ENCODE results near the gene IHH. TPM values are rescaled to one million over a fixed set of nuclear protein-coding genes. Genes with fewer than 3 reads are reported as not detected.

IHH gene
- total and polyA plus RNA-seq, 2 of the 8 experiments (the other 6 are each of a cell fraction or from before 2014, with no cell fraction given) = 0.03 TPM; not detected in 1

DNA sequence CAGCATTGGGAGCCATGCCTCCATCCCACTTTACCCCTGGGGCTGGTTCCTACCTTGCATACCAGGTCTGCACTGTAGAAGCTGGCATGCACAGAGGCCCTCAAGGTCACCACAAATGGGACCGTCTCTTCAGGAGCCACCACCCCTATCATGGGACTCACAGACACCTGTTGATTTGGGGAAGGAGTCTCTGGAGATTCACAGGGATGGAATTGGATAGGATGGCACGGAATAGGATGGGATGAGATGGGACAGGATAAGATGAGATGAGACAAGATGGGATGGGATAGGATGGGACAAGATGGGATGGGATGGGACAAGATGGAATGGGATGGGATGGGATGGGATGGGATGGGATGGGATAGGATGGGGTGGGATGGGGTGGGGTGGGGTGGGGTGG, 51.4 kb downstream of the IHH start:
- Histone ChIP-seq H4K8ac (ENCODE audit: extremely low read depth, insufficient read depth, low read length) (no peak overlapping the region), H2BK120ac (replicated peaks; ENCODE audit: low read depth, low read length) (no peak overlapping the region), H3K4me1 (replicated peaks in 1 of 4; ENCODE audit: control insufficient read depth in 3 of 4, insufficient read depth in 4 of 4, low read length in 3 of 4) (no peaks in the 10 kb centered on the region), H2BK20ac (ENCODE audit: low read length) (no peak overlapping the region), H3K4me3 (ENCODE audit: extremely low read depth in 1 of 4, insufficient read depth in 2 of 4, low read depth in 3 of 4, low read length in 4 of 4) (no peak overlapping the region), H2AK5ac (ENCODE audit: low read depth, low read length) (no peak overlapping the region), H3K14ac (ENCODE audit: insufficient read length) (no peak overlapping the region), H3K9me3 (ENCODE audit: insufficient read depth in 2 of 2, low read depth in 1 of 2, low read length in 1 of 2) (no peaks in the 10 kb centered on the region), H3K27me3 (replicated peaks in 1 of 4; ENCODE audit: control insufficient read depth in 3 of 4, extremely low read depth in 1 of 4, insufficient read depth in 3 of 4, low read length in 3 of 4) (peaks cover 4 to 24% (median 16%) of the 10 kb centered on the region in 4 experiments), H2BK15ac (ENCODE audit: low read length) (no peak overlapping the region), H2BK5ac (ENCODE audit: low read depth, low read length) (no peak overlapping the region), H3K27ac (ENCODE audit: low read depth, low read length) (no peak overlapping the region), H3K9ac (replicated peaks in 1 of 4; ENCODE audit: extremely low read depth in 1 of 4, low read depth in 3 of 4, low read length in 3 of 4) (no peak overlapping the region), H4K20me1 (replicated peaks in 1 of 2; ENCODE audit: control insufficient read depth in 1 of 2, insufficient read depth in 2 of 2, low read length in 2 of 2) (no peaks in the 10 kb centered on the region), H2AFZ (ENCODE audit: low read length) (no peak overlapping the region), H3K18ac (ENCODE audit: extremely low read depth, low read length) (no peak overlapping the region), H3K23ac (ENCODE audit: insufficient read length) (no peak overlapping the region), H3K4ac (replicated peaks; ENCODE audit: insufficient read length, low read depth, low read length) (no peak overlapping the region), H3K36me3 (ENCODE audit: control insufficient read depth in 2 of 4, insufficient read depth in 4 of 4, low read length in 3 of 4) (no peaks in the 10 kb centered on the region), H3K56ac (replicated peaks; ENCODE audit: insufficient read length, low read depth, low read length) (no peak overlapping the region), H4K91ac (replicated peaks; ENCODE audit: insufficient read length, low read length) (no peak overlapping the region), H3K23me2 (ENCODE audit: low read depth, low read length) (no peaks in the 10 kb centered on the region), H3K79me2 (ENCODE audit: control insufficient read depth in 1 of 2, insufficient read depth in 2 of 2, low read length in 2 of 2) (no peaks in the 10 kb centered on the region), H4K5ac (ENCODE audit: insufficient read length, low read depth, low read length) (no peak overlapping the region), H3K4me2 (ENCODE audit: insufficient read depth in 1 of 2, low read depth in 2 of 2, low read length in 2 of 2) (no peak overlapping the region), H2BK12ac (ENCODE audit: low read depth, low read length) (no peak overlapping the region), H3K79me1 (ENCODE audit: low read depth, low read length) (no peaks in the 10 kb centered on the region)
- DNase-seq (ENCODE audit: low read depth in 1 of 2, low spot score in 2 of 2) = no peak
- WGBS, 2 experiments (ENCODE audit: extremely low coverage in 1 of 2, insufficient coverage in 1 of 2, insufficient read length in 1 of 2, insufficient replicate concordance in 2 of 2, low coverage in 1 of 2, low lambda C conversion rate in 2 of 2, missing lambda C conversion rate in 1 of 2) = 67% methylated on average over 2 of the region's 2 CpGs; no CpG with 5 or more reads in 1 of the 2 experiments
- POLR2A ChIA-PET (ENCODE audit: partially characterized antibody) = interaction anchor here (1.5 kb wide), 1 partner anchor 11 kb away, joined by 3 read pairs; no protein-coding TSS in a partner anchor
- no peak for FAIRE-seq
- no peak for TF ChIP-seq TBP (IDR thresholded peaks at IDR 0.05; ENCODE audit: low read depth, low read length)
- TF ChIP-seq GTF2F1 (IDR thresholded peaks at IDR 0.05; ENCODE audit: borderline replicate concordance, low read depth, low read length) = no peak
- TF ChIP-seq MAFK (IDR thresholded peaks at IDR 0.05; ENCODE audit: low read depth, low read length) = no peak
- CTCF ChIA-PET (ENCODE audit: partially characterized antibody) = interaction anchor here (0.7 to 14.7 kb wide), 18 partner anchors 7 to 326 kb away, joined by 3 to 154 read pairs (median 16); partner anchors contain the start of genes CRYBA2 and IHH

MicroRNAs encoded within 50 kb of the gene (microRNA counts, 767-probe panel; counts per million panel counts)
- 879 counts per million, percentile 95 among the panel's probes with 10 or more counts for microRNA hsa-miR-3131

Small RNA genes within 50 kb of the gene (microRNA-seq; reads per million reads assigned to microRNA genes)
- 0 to 0.41 reads per million in 2 experiments for gene MIR3131 (ENCODE audit: borderline microRNAs expressed in 2 of 2, borderline number of aligned reads in 2 of 2, borderline replicate concordance in 1 of 2)

Small RNA genes within 50 kb of the gene (small RNA-seq; reads per million reads assigned to genes)
- 1.0 reads per million for gene MIR3131 (ENCODE audit: insufficient read depth)
- not detected for gene RN7SL764P (ENCODE audit: insufficient read depth)

Other genes starting within 250 kb of the IHH start
- not detected in 2 replicates for gene PRKAG3, start 229.1 kb downstream of the IHH start, total RNA-seq (2021; fragmentation: NEBNext Ultra II Directional; extraction: Animal tissue kit (Norgen Biotek cat#: 25700))
- not detected in 2 replicates for gene PRKAG3, start 229.1 kb downstream of the IHH start, polyA plus RNA-seq (2011; rRNA removed)
- not detected in 2 replicates for gene WNT6, start 201.1 kb downstream of the IHH start, total RNA-seq (2021; fragmentation: NEBNext Ultra II Directional; extraction: Animal tissue kit (Norgen Biotek cat#: 25700))
- not detected in 2 replicates for gene WNT6, start 201.1 kb downstream of the IHH start, polyA plus RNA-seq (2011; rRNA removed)
- not detected in 2 replicates for gene WNT10A, start 180.1 kb downstream of the IHH start, total RNA-seq (2021; fragmentation: NEBNext Ultra II Directional; extraction: Animal tissue kit (Norgen Biotek cat#: 25700))
- 0.05 TPM in 1 of 2 replicates, not detected in the other for gene WNT10A, start 180.1 kb downstream of the IHH start, polyA plus RNA-seq (2011; rRNA removed)
- gene CDK5R2, start 101.3 kb downstream of the IHH start, total RNA-seq (2021; fragmentation: NEBNext Ultra II Directional; extraction: Animal tissue kit (Norgen Biotek cat#: 25700)) = not detected in 2 replicates
- 0.14 TPM in 2 replicates for gene CDK5R2, start 101.3 kb downstream of the IHH start, polyA plus RNA-seq (2011; rRNA removed)
- not detected in 2 replicates for gene FEV, start 75.7 kb downstream of the IHH start, total RNA-seq (2021; fragmentation: NEBNext Ultra II Directional; extraction: Animal tissue kit (Norgen Biotek cat#: 25700))
- not detected in 2 replicates for gene FEV, start 75.7 kb downstream of the IHH start, polyA plus RNA-seq (2011; rRNA removed)
- gene CRYBA2, start 67.5 kb downstream of the IHH start, total RNA-seq (2021; fragmentation: NEBNext Ultra II Directional; extraction: Animal tissue kit (Norgen Biotek cat#: 25700)) = not detected in 2 replicates
- gene CRYBA2, start 67.5 kb downstream of the IHH start, polyA plus RNA-seq (2011; rRNA removed) = not detected in 2 replicates
- 0.13 and 0.19 TPM in 2 replicates for gene CFAP65, start 19.4 kb downstream of the IHH start, total RNA-seq (2021; fragmentation: NEBNext Ultra II Directional; extraction: Animal tissue kit (Norgen Biotek cat#: 25700))
- 0.38 and 0.45 TPM in 2 replicates for gene CFAP65, start 19.4 kb downstream of the IHH start, polyA plus RNA-seq (2011; rRNA removed)
- 22.7 and 25.7 TPM in 2 replicates for gene NHEJ1, start 99.9 kb upstream of the IHH start, total RNA-seq (2021; fragmentation: NEBNext Ultra II Directional; extraction: Animal tissue kit (Norgen Biotek cat#: 25700))
- 19.4 and 24.1 TPM in 2 replicates for gene NHEJ1, start 99.9 kb upstream of the IHH start, polyA plus RNA-seq (2011; rRNA removed)
- gene SLC23A3, start 109.1 kb upstream of the IHH start, total RNA-seq (2021; fragmentation: NEBNext Ultra II Directional; extraction: Animal tissue kit (Norgen Biotek cat#: 25700)) = 0.84 and 0.90 TPM in 2 replicates
- gene SLC23A3, start 109.1 kb upstream of the IHH start, polyA plus RNA-seq (2011; rRNA removed) = 0.31 and 0.35 TPM in 2 replicates
- 32.9 and 33.0 TPM in 2 replicates for gene CNPPD1, start 116.0 kb upstream of the IHH start, total RNA-seq (2021; fragmentation: NEBNext Ultra II Directional; extraction: Animal tissue kit (Norgen Biotek cat#: 25700))
- 35.9 and 44.8 TPM in 2 replicates for gene CNPPD1, start 116.0 kb upstream of the IHH start, polyA plus RNA-seq (2011; rRNA removed)
- gene RETREG2, start 117.4 kb upstream of the IHH start, total RNA-seq (2021; fragmentation: NEBNext Ultra II Directional; extraction: Animal tissue kit (Norgen Biotek cat#: 25700)) = 50.2 and 51.3 TPM in 2 replicates
- 66.8 and 67.4 TPM in 2 replicates for gene RETREG2, start 117.4 kb upstream of the IHH start, polyA plus RNA-seq (2011; rRNA removed)
- 16.0 and 16.6 TPM in 2 replicates for gene ZFAND2B, start 145.9 kb upstream of the IHH start, total RNA-seq (2021; fragmentation: NEBNext Ultra II Directional; extraction: Animal tissue kit (Norgen Biotek cat#: 25700))
- gene ZFAND2B, start 145.9 kb upstream of the IHH start, polyA plus RNA-seq (2011; rRNA removed) = 17.9 and 20.2 TPM in 2 replicates
- 44.9 and 49.9 TPM in 2 replicates for gene ABCB6, start 158.0 kb upstream of the IHH start, total RNA-seq (2021; fragmentation: NEBNext Ultra II Directional; extraction: Animal tissue kit (Norgen Biotek cat#: 25700))
- gene ABCB6, start 158.0 kb upstream of the IHH start, polyA plus RNA-seq (2011; rRNA removed) = 50.6 and 65.6 TPM in 2 replicates
- gene ATG9A, start 168.7 kb upstream of the IHH start, total RNA-seq (2021; fragmentation: NEBNext Ultra II Directional; extraction: Animal tissue kit (Norgen Biotek cat#: 25700)) = 43.6 and 43.8 TPM in 2 replicates
- gene ATG9A, start 168.7 kb upstream of the IHH start, polyA plus RNA-seq (2011; rRNA removed) = 66.8 and 82.2 TPM in 2 replicates
- 44.4 and 50.1 TPM in 2 replicates for gene ANKZF1, start 168.9 kb upstream of the IHH start, total RNA-seq (2021; fragmentation: NEBNext Ultra II Directional; extraction: Animal tissue kit (Norgen Biotek cat#: 25700))
- gene ANKZF1, start 168.9 kb upstream of the IHH start, polyA plus RNA-seq (2011; rRNA removed) = 32.5 and 43.7 TPM in 2 replicates
- 3.2 and 3.7 TPM in 2 replicates for gene GLB1L, start 184.5 kb upstream of the IHH start, total RNA-seq (2021; fragmentation: NEBNext Ultra II Directional; extraction: Animal tissue kit (Norgen Biotek cat#: 25700))
- 3.7 and 4.0 TPM in 2 replicates for gene GLB1L, start 184.5 kb upstream of the IHH start, polyA plus RNA-seq (2011; rRNA removed)
- 17.0 and 21.3 TPM in 2 replicates for gene STK16, start 184.6 kb upstream of the IHH start, total RNA-seq (2021; fragmentation: NEBNext Ultra II Directional; extraction: Animal tissue kit (Norgen Biotek cat#: 25700))
- 51.4 and 69.9 TPM in 2 replicates for gene STK16, start 184.6 kb upstream of the IHH start, polyA plus RNA-seq (2011; rRNA removed)
- 0.24 TPM in 1 of 2 replicates, not detected in the other for gene TUBA4B, start 192.3 kb upstream of the IHH start, total RNA-seq (2021; fragmentation: NEBNext Ultra II Directional; extraction: Animal tissue kit (Norgen Biotek cat#: 25700))
- gene TUBA4B, start 192.3 kb upstream of the IHH start, polyA plus RNA-seq (2011; rRNA removed) = 0.08 and 0.25 TPM in 2 replicates
- gene TUBA4A, start 193.0 kb upstream of the IHH start, total RNA-seq (2021; fragmentation: NEBNext Ultra II Directional; extraction: Animal tissue kit (Norgen Biotek cat#: 25700)) = 59.5 and 67.3 TPM in 2 replicates
- gene TUBA4A, start 193.0 kb upstream of the IHH start, polyA plus RNA-seq (2011; rRNA removed) = 172 and 174 TPM in 2 replicates
- gene DNAJB2, start 218.4 kb upstream of the IHH start, total RNA-seq (2021; fragmentation: NEBNext Ultra II Directional; extraction: Animal tissue kit (Norgen Biotek cat#: 25700)) = 26.3 and 33.5 TPM in 2 replicates
- gene DNAJB2, start 218.4 kb upstream of the IHH start, polyA plus RNA-seq (2011; rRNA removed) = 21.0 and 28.6 TPM in 2 replicates
- gene PTPRN, start 248.5 kb upstream of the IHH start, total RNA-seq (2021; fragmentation: NEBNext Ultra II Directional; extraction: Animal tissue kit (Norgen Biotek cat#: 25700)) = 5.2 and 5.4 TPM in 2 replicates
- gene PTPRN, start 248.5 kb upstream of the IHH start, polyA plus RNA-seq (2011; rRNA removed) = 8.2 and 17.4 TPM in 2 replicates

Measured in H1 (cell line).